ENCODE results near the gene RBM42.
"Not testable (repeated sequence)": the region's sequence is repeated elsewhere in the genome, so short reads cannot be mapped to it uniquely, and the experiment has no call there.

DNA sequence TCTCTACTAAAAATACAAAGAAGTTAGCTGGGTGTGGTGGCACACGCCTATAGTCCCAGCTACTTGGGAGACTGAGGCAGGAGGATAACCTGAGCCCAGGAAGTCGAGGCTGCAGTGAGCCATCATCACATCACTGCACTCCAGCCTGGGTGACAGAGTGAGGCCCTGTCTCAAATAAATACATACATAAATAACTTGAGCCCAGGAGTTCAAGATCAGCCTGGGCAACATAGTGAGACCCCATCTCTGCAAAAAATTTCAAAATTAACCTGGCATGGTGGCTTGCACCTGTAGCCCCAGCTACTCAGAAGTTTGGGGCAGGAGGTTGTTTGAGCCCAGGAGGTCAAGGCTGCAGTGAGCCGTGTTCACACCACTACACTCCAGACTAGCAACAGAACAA lies 33.8 kb upstream of the RBM42 start:
- not testable (repeated sequence) for TF ChIP-seq POLR2A, EP300 (IDR thresholded peaks at IDR 0.05)
- TF ChIP-seq, protein P1, sequence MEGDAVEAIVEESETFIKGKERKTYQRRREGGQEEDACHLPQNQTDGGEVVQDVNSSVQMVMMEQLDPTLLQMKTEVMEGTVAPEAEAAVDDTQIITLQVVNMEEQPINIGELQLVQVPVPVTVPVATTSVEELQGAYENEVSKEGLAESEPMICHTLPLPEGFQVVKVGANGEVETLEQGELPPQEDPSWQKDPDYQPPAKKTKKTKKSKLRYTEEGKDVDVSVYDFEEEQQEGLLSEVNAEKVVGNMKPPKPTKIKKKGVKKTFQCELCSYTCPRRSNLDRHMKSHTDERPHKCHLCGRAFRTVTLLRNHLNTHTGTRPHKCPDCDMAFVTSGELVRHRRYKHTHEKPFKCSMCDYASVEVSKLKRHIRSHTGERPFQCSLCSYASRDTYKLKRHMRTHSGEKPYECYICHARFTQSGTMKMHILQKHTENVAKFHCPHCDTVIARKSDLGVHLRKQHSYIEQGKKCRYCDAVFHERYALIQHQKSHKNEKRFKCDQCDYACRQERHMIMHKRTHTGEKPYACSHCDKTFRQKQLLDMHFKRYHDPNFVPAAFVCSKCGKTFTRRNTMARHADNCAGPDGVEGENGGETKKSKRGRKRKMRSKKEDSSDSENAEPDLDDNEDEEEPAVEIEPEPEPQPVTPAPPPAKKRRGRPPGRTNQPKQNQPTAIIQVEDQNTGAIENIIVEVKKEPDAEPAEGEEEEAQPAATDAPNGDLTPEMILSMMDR (IDR thresholded peaks at IDR 0.05), result not testable (repeated sequence)
